ENCODE data around the gene BEGAIN. TPM values are rescaled to one million over a fixed set of nuclear protein-coding genes. Genes with fewer than 3 reads are reported as not detected.
A peak's percentile ranks its signal among the peaks of the same experiment; 100 is the strongest.

The BEGAIN gene, protein sequence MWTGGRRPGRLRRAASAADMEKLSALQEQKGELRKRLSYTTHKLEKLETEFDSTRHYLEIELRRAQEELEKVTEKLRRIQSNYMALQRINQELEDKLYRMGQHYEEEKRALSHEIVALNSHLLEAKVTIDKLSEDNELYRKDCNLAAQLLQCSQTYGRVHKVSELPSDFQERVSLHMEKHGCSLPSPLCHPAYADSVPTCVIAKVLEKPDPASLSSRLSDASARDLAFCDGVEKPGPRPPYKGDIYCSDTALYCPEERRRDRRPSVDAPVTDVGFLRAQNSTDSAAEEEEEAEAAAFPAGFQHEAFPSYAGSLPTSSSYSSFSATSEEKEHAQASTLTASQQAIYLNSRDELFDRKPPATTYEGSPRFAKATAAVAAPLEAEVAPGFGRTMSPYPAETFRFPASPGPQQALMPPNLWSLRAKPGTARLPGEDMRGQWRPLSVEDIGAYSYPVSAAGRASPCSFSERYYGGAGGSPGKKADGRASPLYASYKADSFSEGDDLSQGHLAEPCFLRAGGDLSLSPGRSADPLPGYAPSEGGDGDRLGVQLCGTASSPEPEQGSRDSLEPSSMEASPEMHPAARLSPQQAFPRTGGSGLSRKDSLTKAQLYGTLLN
- total RNA-seq (ENCODE audit: unreplicated experiment): 1.6 TPM
- long read RNA-seq: 0 reads

DNA sequence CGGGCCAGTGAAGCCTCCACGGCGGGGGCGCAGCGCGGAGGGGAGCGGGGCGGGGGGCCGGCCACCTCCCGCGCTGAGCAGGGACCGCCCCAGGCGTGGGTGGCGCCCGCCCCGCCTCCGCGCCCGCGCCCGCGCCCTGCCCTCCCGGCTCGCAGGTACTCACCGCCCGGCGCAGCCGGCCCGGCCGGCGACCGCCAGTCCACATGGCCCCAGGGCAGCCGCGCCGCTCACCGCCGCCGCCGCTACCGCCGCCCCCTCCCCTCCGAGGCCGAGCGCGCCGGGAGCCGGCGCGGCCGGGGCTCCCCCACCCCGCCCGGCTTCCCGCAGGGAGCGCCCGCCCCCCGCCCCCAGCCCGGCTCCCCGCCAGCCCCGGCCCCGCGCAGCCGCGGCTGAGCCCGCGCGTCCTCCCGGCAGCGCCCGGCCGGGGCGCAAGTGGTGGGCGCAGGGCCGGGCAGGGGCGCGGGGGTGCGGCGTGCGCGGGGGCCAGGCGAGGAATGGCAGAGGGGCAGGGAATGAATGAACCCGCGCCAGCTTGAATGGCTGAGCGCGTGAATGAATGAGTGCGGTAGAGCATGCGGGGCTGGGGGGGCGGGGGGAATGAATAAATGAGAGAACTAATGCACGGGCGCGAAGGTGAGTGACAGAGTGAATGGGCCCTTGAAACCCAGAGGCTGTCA lies at the start of gene BEGAIN:
Gene BEGAIN (minus strand): TSS at position 332 of the 677 bp plus-strand sequence. CDS start 127 bp downstream, at position 205.
- H3K27me3 Mint-ChIP-seq (ENCODE audit: unreplicated experiment): peaks cover 21% of the 10 kb centered on the region
- peak within 1 kb of the TSS; percentile 79 for H3K4me3 Mint-ChIP-seq (ENCODE audit: unreplicated experiment)
- TF ChIP-seq, protein P1, sequence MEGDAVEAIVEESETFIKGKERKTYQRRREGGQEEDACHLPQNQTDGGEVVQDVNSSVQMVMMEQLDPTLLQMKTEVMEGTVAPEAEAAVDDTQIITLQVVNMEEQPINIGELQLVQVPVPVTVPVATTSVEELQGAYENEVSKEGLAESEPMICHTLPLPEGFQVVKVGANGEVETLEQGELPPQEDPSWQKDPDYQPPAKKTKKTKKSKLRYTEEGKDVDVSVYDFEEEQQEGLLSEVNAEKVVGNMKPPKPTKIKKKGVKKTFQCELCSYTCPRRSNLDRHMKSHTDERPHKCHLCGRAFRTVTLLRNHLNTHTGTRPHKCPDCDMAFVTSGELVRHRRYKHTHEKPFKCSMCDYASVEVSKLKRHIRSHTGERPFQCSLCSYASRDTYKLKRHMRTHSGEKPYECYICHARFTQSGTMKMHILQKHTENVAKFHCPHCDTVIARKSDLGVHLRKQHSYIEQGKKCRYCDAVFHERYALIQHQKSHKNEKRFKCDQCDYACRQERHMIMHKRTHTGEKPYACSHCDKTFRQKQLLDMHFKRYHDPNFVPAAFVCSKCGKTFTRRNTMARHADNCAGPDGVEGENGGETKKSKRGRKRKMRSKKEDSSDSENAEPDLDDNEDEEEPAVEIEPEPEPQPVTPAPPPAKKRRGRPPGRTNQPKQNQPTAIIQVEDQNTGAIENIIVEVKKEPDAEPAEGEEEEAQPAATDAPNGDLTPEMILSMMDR (IDR thresholded peaks at IDR 0.05; ENCODE audit: unreplicated experiment): no peak
- no peaks in the 10 kb centered on the region for H3K9me3 Mint-ChIP-seq (ENCODE audit: unreplicated experiment)
- H3K36me3 Mint-ChIP-seq (ENCODE audit: low read depth, unreplicated experiment): peaks cover 8% of the 10 kb centered on the region
- no peak within 1 kb of the TSS for H3K27ac Mint-ChIP-seq (ENCODE audit: unreplicated experiment)
- H3K4me1 Mint-ChIP-seq (ENCODE audit: unreplicated experiment): peaks cover 2% of the 10 kb centered on the region
- no peak for DNase-seq (ENCODE audit: low spot score)

DNA sequence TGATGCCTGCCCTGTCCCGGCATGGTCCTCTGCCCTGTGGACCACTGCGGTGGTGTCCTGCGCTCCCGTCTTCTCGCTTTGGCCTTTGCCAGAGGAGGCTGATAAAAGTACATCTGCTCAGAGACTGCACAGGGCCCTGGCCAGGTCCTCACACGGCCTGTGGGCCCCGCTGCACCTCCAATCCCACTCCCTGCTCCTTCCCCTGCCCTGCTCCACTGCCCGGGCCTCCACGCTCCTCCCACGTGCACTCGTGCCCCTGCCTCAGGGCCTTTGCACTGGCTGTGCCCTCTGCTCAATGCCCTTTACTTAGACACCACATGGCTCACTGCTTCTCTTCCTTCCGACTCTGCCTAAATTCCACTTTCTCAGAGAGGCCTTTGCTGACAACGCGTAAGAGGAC lies 49.3 kb upstream of the BEGAIN start:
- Mint-ChIP-seq H3K4me3 (ENCODE audit: unreplicated experiment) (no peak overlapping the region), H3K36me3 (ENCODE audit: low read depth, unreplicated experiment) (no peaks in the 10 kb centered on the region), H3K27me3 (ENCODE audit: unreplicated experiment) (peaks cover 4% of the 10 kb centered on the region), H3K4me1 (ENCODE audit: unreplicated experiment) (no peaks in the 10 kb centered on the region), H3K27ac (ENCODE audit: unreplicated experiment) (no peak overlapping the region), H3K9me3 (ENCODE audit: unreplicated experiment) (no peaks in the 10 kb centered on the region)
- TF ChIP-seq, protein P1 (IDR thresholded peaks at IDR 0.05; ENCODE audit: unreplicated experiment): no peak
- DNase-seq (ENCODE audit: low spot score): no peak

DNA sequence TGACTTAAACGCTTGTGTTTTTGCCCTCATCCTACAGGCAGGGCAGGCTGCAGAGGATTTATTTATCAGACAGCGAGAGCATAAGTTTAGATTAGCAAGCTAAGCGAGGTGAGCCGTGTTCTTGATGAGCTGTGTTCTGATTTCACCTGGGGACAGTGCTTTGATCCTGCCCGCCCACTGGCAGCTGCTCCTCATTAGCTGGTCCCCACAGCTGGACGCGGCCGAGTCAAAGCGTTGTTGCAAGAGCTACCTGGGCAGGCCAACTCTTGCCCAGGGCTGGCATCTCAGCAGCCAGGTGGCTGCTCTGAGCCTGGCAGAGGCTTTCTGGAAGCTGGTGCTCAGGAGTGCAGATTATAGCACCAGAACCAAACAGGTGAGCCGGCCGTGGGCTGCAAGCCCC lies 46.8 kb upstream of the BEGAIN start:
- Mint-ChIP-seq H3K9me3 (ENCODE audit: unreplicated experiment) (no peaks in the 10 kb centered on the region), H3K36me3 (ENCODE audit: low read depth, unreplicated experiment) (no peaks in the 10 kb centered on the region), H3K4me1 (ENCODE audit: unreplicated experiment) (no peaks in the 10 kb centered on the region), H3K4me3 (ENCODE audit: unreplicated experiment) (no peak overlapping the region), H3K27me3 (ENCODE audit: unreplicated experiment) (peaks cover 2% of the 10 kb centered on the region), H3K27ac (ENCODE audit: unreplicated experiment) (no peak overlapping the region)
- TF ChIP-seq, protein P1 (IDR thresholded peaks at IDR 0.05; ENCODE audit: unreplicated experiment): no peak
- no peak for DNase-seq (ENCODE audit: low spot score)

DNA sequence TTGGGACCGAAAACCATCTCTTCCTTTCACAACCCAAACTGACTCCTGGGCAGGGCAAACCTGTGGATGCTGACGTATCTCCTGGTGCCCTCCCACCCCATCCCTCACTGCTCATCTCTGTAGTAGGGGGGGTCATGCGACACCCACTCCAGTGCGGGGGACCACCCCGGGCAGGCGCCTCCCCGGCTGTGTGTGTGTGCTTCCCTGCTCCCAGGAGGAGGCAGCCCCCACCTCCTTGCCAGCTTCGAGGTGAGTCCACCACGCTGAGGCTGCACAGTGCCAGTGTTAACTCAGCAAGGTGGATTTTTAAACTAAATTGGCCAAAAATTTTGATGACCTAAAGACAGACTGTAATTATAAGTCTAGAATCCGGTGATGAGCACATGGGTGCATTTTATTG lies 46.2 kb upstream of the BEGAIN start:
- Mint-ChIP-seq H3K27me3 (ENCODE audit: unreplicated experiment) (peaks cover 2% of the 10 kb centered on the region), H3K9me3 (ENCODE audit: unreplicated experiment) (no peaks in the 10 kb centered on the region), H3K36me3 (ENCODE audit: low read depth, unreplicated experiment) (no peaks in the 10 kb centered on the region), H3K4me3 (ENCODE audit: unreplicated experiment) (no peak overlapping the region), H3K4me1 (ENCODE audit: unreplicated experiment) (no peaks in the 10 kb centered on the region), H3K27ac (ENCODE audit: unreplicated experiment) (no peak overlapping the region)
- TF ChIP-seq, protein P1 (IDR thresholded peaks at IDR 0.05; ENCODE audit: unreplicated experiment): no peak
- no peak for DNase-seq (ENCODE audit: low spot score)
